Neutrophil (primary cell): ENCODE results near the gene RGS7BP.

Experiments used
- H3K27ac ChIP-seq: fragments of 200-600 bp; sonication (generic); 2 replicates; pipeline ENCODE4 v1.5.1; 2016; ENCODE audit warnings: mild to moderate bottlenecking, moderate library complexity
- H3K27me3 ChIP-seq: fragments of 200-600 bp; sonication (generic); 2 replicates; pipeline ENCODE4 v1.6.0; 2016; ENCODE audit warnings: mild to moderate bottlenecking
- H3K36me3 ChIP-seq: fragments of 200-600 bp; sonication (generic); 2 replicates; pipeline ENCODE4 v1.5.1; 2017
- H3K4me1 ChIP-seq, 2 experiments: fragments of 200-600 bp in 1 of 2; sonication (generic) in 1 of 2; 1 replicate in 1 of 2; 2 replicates in 1 of 2; pipeline versions ENCODE4 v1.5.1 to v1.6.1; 2013 to 2016; ENCODE audit warnings: low read depth in 1 of 2, low read length in 1 of 2, mild to moderate bottlenecking in 1 of 2, moderate library complexity in 1 of 2; ENCODE audit not compliant: control insufficient read depth in 1 of 2, insufficient read depth in 1 of 2
- H3K4me3 ChIP-seq, 2 experiments: fragments of 200-600 bp in 1 of 2; sonication (generic) in 1 of 2; 1 replicate in 1 of 2; 2 replicates in 1 of 2; pipeline ENCODE4 v1.5.1; 2013 to 2016; ENCODE audit warnings: low read depth in 1 of 2, low read length in 1 of 2, mild to moderate bottlenecking in 1 of 2, moderate library complexity in 1 of 2
- H3K9me3 ChIP-seq: fragments of 200-600 bp; sonication (generic); 2 replicates; pipeline ENCODE4 v1.5.1; 2016
- TF ChIP-seq, protein P1 (sequence below): fragments of 200-600 bp; sonication (generic); IDR thresholded peaks from 2 replicates; pipeline ENCODE4 v1.5.1; 2016; ENCODE audit warnings: antibody characterized with exemption

RGS7BP gene

DNA sequence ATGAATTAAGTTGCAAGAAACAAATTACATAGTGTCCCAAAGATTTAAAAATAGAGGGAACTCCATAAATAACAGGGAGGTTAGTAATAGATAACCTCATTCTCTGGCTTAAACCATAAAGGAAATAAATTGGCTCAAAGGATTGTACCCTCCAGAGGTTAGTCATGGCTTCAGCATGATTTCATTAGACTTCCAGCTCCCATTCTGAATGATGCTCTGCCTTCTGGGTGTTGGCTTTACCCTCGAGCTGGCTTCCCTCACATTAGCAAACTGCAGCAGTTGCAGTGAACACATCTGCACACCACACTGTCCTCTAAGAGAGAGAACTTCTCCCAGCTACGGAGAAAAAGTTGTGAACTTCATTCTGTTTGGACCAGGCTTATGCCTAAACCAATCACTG lies 70.4 kb downstream of the RGS7BP start:
- Histone ChIP-seq H3K27me3 (no peaks in the 10 kb centered on the region), H3K4me3 (no peak overlapping the region), H3K4me1 (no peaks in the 10 kb centered on the region), H3K36me3 (no peaks in the 10 kb centered on the region), H3K27ac (no peak overlapping the region), H3K9me3 (no peaks in the 10 kb centered on the region)
- TF ChIP-seq, protein P1, sequence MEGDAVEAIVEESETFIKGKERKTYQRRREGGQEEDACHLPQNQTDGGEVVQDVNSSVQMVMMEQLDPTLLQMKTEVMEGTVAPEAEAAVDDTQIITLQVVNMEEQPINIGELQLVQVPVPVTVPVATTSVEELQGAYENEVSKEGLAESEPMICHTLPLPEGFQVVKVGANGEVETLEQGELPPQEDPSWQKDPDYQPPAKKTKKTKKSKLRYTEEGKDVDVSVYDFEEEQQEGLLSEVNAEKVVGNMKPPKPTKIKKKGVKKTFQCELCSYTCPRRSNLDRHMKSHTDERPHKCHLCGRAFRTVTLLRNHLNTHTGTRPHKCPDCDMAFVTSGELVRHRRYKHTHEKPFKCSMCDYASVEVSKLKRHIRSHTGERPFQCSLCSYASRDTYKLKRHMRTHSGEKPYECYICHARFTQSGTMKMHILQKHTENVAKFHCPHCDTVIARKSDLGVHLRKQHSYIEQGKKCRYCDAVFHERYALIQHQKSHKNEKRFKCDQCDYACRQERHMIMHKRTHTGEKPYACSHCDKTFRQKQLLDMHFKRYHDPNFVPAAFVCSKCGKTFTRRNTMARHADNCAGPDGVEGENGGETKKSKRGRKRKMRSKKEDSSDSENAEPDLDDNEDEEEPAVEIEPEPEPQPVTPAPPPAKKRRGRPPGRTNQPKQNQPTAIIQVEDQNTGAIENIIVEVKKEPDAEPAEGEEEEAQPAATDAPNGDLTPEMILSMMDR, result no peak

DNA sequence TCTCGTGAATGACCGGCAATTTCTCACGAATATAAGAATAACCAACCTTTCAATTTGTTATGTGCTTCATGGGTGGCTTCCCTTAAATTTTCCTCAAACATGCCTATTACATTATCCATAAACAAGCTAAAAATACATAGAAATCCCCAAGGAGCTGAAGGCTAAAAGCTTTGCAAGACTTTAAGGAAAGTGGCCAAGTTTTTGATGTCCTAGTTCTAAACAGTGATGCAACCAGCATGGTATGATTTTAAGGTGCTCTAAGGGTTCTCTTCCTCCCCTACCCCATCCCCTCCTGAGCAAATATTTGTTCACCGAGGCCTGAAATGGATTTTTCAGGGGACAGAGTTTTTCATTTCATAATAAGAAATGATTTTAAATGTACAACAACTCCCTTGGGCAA lies 79.8 kb downstream of the RGS7BP start:
- H3K36me3 ChIP-seq, result no peaks in the 10 kb centered on the region
- peaks cover 4% of the 10 kb centered on the region for H3K27me3 ChIP-seq
- H3K4me3 ChIP-seq, result no peak overlapping the region
- no peaks in the 10 kb centered on the region for H3K9me3 ChIP-seq
- no peaks in the 10 kb centered on the region for H3K4me1 ChIP-seq
- TF ChIP-seq, protein P1, result no peak
- no peak overlapping the region for H3K27ac ChIP-seq

DNA sequence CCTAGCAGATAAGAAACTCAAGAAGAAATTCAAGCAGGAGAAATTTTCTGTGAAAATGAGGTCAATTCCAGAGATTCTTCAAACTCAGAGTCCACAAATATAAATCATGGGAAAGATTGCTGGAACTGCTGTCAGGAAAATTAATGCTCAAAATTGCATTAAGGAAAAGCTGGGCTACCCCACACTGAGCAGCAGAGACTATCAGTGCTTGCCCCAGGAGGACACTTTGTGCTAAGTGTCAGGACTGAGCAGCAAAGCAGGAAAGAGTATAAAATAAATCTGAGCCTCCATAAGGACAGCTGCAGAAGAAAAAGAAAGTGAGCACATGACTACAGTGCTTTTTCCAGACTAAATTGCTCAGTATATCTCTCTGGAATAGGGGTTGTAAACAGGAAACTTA lies 81.6 kb downstream of the RGS7BP start:
- no peaks in the 10 kb centered on the region for H3K4me1 ChIP-seq
- TF ChIP-seq, protein P1, result no peak
- no peaks in the 10 kb centered on the region for H3K9me3 ChIP-seq
- no peak overlapping the region for H3K27ac ChIP-seq
- H3K36me3 ChIP-seq, result no peaks in the 10 kb centered on the region
- H3K4me3 ChIP-seq, result no peak overlapping the region
- peaks cover 4% of the 10 kb centered on the region for H3K27me3 ChIP-seq

DNA sequence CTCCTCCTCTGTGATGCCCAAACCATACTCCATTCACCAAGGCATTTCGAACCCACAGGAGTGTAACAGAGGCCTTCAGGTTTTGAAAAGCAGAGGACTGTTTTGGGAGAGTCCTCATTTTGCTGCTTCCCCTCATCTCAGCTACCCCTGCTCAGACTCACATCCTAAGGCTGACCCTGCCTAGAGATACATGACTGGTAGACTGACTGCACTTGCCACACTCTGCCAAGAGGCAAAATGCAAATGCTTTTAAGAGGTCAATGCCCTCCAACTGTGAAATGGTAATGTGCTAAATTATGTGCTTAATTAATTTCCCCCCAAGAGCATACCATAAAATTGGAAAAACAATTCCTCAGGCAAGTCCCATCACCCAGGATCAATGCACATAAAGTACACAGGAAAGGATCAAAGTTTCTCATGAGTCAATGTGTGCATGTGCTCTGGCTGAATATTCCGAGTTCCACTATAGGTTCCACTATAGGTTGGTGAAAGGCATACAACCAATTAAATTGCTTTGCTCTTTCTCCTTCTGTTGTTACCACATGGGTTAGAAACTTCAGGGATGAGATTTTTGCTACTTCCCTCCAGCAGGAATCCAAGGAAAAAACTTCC lies 87.0 kb downstream of the RGS7BP start:
- no peak overlapping the region for H3K27ac ChIP-seq
- H3K36me3 ChIP-seq, result no peaks in the 10 kb centered on the region
- no peak overlapping the region for H3K4me3 ChIP-seq
- TF ChIP-seq, protein P1, result no peak
- no peaks in the 10 kb centered on the region for H3K4me1 ChIP-seq
- peaks cover 4% of the 10 kb centered on the region for H3K27me3 ChIP-seq
- H3K9me3 ChIP-seq, result no peaks in the 10 kb centered on the region

DNA sequence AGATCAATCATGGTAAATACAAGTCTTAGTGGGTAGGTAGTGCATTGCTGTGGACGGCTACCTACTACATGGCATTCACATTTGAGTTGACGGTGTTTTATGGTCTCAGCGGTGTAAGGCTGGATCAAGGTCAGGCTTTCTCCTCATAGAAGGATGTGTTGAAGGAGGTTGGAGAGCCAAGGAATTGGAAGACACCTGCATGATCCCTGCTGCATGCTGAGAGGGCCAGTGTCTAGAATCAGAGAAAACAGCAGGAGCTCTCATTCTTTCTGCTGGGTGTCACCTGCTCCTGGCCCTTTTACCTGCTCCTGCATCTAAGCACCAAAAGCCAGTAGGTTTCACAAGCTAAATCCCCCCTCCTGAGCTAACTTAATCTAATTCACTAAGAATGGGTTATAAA lies 88.2 kb downstream of the RGS7BP start:
- TF ChIP-seq, protein P1, result no peak

More for the DNA sequence above, 88.2 kb downstream of the RGS7BP start:
- no peaks in the 10 kb centered on the region for H3K4me1 ChIP-seq
- H3K27ac ChIP-seq, result no peak overlapping the region
- H3K4me3 ChIP-seq, result no peak overlapping the region
- no peaks in the 10 kb centered on the region for H3K9me3 ChIP-seq
- no peaks in the 10 kb centered on the region for H3K36me3 ChIP-seq
- no peaks in the 10 kb centered on the region for H3K27me3 ChIP-seq
